CD4-positive, alpha-beta T cell treated with Interleukin-2 at 100 ng/mL for 4 hours (primary cell): ENCODE data around the gene CDKN2A.

Experiments
- DNase-seq: peaks from one replicate; pipeline ENCODE4 v3.0.0-alpha.2; 2020; ENCODE audit warnings: low spot score

CDKN2A gene

GRCh38 chr9:21941337-21941995 lies 52.7 kb downstream of the CDKN2A start:
- DNase-seq = no peak

GRCh38 chr9:21936161-21936560 lies 58.0 kb downstream of the CDKN2A start:
- DNase-seq = no peak

GRCh38 chr9:21935631-21936030 lies 58.6 kb downstream of the CDKN2A start:
- no peak for DNase-seq

GRCh38 chr9:21933865-21934264 lies 60.3 kb downstream of the CDKN2A start:
- no peak for DNase-seq

GRCh38 chr9:21933281-21933680 lies 60.9 kb downstream of the CDKN2A start:
- DNase-seq = no peak

- no peak for DNase-seq
Observed at GRCh38 chr9:21931428-21931827, 62.8 kb downstream of the CDKN2A start.

- no peak for DNase-seq
Observed at GRCh38 chr9:21927752-21928151, 66.4 kb downstream of the CDKN2A start.

GRCh38 chr9:21923694-21924093 lies 70.5 kb downstream of the CDKN2A start:
- DNase-seq = no peak

- DNase-seq = peak; percentile 64
Observed at GRCh38 chr9:21919377-21920362, 74.5 kb downstream of the CDKN2A start.
